AG09309 (cell line): ENCODE results near the gene ANAPC13.

Source experiments
- DNase-seq: peaks from one replicate; pipeline ENCODE4 v3.0.0-alpha.2; 2010; ENCODE audit warnings: low read depth
- H3K4me3 ChIP-seq: 2 replicates; pipeline ENCODE4 v1.5.1; 2011; ENCODE audit warnings: mild to moderate bottlenecking, low read depth, low read length, moderate library complexity; ENCODE audit not compliant: control insufficient read depth
- TF ChIP-seq, protein P1 (sequence below): IDR thresholded peaks from 2 replicates; pipeline ENCODE4 v1.5.1; 2011; ENCODE audit warnings: mild to moderate bottlenecking, low read depth, low read length, inconsistent platforms; ENCODE audit not compliant: insufficient read depth, control insufficient read depth; ENCODE audit errors: missing control alignments

ANAPC13 gene

DNA sequence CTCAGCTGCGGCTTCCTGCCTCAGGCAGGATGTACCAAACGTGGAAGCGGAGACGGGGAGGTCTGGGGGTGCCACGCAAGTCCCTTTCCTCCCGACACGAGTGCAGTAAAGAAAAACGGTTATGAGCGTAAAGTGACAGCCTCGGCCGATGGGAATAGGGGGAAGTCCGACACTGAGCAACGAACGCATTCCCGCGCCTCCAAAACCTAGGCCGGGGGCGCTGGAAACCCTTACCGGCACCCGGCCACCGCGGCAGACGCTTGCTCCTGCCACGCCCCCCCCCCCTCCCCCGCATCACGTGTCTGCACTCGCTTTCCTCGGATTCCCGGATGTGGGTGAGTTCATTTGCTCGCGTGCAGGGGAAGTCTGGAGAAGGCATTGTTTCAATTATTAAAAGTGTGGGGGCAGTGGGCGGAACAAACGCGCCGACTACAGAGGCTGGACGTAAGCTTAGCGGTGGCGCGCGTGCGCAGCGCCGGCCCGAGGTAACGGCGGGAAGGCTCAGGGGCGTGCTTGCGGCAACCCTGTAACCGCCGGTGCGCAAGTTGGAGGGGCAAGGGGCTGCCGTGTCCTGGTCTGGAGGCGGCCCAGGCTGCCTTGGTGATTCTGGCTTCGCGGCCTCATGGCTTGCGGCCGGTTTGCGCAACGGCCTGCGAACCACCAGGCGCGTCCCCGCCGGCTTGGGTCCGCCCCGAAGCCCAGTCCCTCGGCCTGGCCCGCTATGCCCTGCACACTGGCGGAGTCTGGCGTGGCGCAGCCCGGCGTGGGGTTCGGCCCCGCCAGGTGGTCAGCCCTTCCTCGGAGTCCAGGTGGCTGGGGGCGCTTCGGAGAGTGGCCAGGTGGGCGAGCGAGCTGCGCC, at the start of gene ANAPC13, which contains the start of gene CEP63:
Gene ANAPC13, minus strand, starts transcription at position 268 of the 859 bp plus-strand sequence. CDS start 3,081 bp downstream, outside the sequence.
Gene CEP63, plus strand, starts transcription at position 340 of the 859 bp plus-strand sequence. CDS start 9,264 bp downstream, outside the sequence.
- peak within 1 kb of the TSS; percentile 76 for H3K4me3 ChIP-seq
- peak; percentile 97 for DNase-seq
- TF ChIP-seq, protein P1, sequence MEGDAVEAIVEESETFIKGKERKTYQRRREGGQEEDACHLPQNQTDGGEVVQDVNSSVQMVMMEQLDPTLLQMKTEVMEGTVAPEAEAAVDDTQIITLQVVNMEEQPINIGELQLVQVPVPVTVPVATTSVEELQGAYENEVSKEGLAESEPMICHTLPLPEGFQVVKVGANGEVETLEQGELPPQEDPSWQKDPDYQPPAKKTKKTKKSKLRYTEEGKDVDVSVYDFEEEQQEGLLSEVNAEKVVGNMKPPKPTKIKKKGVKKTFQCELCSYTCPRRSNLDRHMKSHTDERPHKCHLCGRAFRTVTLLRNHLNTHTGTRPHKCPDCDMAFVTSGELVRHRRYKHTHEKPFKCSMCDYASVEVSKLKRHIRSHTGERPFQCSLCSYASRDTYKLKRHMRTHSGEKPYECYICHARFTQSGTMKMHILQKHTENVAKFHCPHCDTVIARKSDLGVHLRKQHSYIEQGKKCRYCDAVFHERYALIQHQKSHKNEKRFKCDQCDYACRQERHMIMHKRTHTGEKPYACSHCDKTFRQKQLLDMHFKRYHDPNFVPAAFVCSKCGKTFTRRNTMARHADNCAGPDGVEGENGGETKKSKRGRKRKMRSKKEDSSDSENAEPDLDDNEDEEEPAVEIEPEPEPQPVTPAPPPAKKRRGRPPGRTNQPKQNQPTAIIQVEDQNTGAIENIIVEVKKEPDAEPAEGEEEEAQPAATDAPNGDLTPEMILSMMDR = no peak

- no peak for DNase-seq
- TF ChIP-seq, protein P1 = no peak
- no peak overlapping the region for H3K4me3 ChIP-seq
These were observed 49.6 kb upstream of the ANAPC13 start for GRCh38 chr3:134535186-134535970.

DNA sequence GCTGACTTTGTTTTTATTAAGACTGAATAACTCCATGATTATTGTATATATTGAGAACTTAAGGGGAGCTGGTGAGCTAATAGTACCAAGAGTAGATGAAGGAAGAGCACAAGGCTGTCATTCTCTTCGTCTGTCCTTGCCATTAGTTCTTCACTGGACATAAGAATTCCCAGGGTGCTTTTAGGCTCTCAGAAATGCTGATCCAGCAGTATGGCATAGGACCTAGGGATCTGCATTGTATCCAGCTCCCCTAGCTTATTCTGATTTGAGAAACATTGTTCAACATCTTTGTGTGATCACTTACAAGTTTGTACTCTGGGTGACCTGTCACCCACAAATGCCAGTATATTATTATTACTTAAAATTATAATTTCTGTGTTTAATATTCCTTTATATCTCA, 47.7 kb upstream of the ANAPC13 start:
- TF ChIP-seq, protein P1 = no peak
- no peak for DNase-seq
- H3K4me3 ChIP-seq = no peak overlapping the region

- no peak for DNase-seq
- TF ChIP-seq, protein P1 = no peak
- H3K4me3 ChIP-seq = no peak overlapping the region
These were observed 41.9 kb upstream of the ANAPC13 start for GRCh38 chr3:134527538-134528186.

DNA sequence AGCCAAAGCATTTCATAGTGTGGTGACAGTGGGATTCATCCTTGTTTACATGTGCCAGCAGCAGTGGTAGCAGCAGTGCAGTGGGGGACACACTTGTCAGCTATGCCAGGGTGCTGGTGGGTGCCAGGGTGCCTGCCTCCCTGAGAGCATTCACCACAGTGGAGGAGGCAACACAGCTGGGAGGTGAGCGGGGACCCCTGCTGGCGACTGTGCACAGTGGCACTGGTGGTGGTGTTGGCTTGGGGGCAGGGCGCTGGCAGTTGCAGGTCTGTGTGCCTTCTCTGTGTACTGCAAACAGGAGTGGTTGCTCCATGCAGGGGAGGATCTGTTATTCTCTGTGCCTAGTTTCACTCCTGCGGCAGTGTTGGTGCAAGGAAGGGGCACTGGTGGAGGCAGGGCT, 41.3 kb upstream of the ANAPC13 start:
- no peak for DNase-seq
- TF ChIP-seq, protein P1 = peak; percentile 23

DNA sequence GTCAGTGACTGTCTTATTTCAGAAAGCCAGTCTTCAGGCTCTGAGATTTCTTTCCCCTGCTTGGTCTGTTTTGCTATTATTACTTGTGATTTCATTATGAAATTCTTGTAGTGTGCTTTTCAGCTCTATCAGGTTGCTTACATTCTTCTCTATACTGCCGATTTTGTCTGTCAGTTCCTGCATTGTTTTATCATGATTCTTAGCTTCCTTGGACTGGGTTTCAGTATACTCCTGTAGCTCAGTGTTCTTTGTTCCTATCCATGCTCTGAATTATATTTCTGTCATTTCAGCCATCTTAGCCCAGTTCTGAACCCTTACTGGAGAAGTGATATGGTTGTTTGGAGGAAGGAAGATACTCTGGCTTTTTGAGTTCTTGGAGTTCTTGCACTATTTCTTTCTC, 40.5 kb upstream of the ANAPC13 start:
- no peak overlapping the region for H3K4me3 ChIP-seq
- DNase-seq = no peak
- TF ChIP-seq, protein P1 = no peak

More for the DNA sequence above, 41.3 kb upstream of the ANAPC13 start:
- no peak overlapping the region for H3K4me3 ChIP-seq
